Left lung (tissue), 10 donors: ENCODE measurements around the gene CREB5. TPM values are rescaled to one million over a fixed set of nuclear protein-coding genes. Genes with fewer than 3 reads are reported as not detected.

Experiments
- ATAC-seq: fragments of 200-7000 bp; cut with Tn5 transposase; one replicate; pipeline ENCODE4 v1.9.1; 2020; ENCODE audit warnings: moderate library complexity
- DNase-seq, 4 donors: peaks; one replicate each; pipeline ENCODE4 v3.0.0-alpha.2; 2013 to 2020
- H3K27ac ChIP-seq, 2 donors: fragments of 200-600 bp; sonication (generic) in 1 of 2; one replicate each; pipeline versions ENCODE4 v1.5.0 to v1.8.0; 2020 to 2021
- H3K27me3 ChIP-seq, 2 donors: fragments of 200-600 bp; sonication (generic) in 1 of 2; one replicate each; pipeline versions ENCODE4 v1.5.0 to v1.8.0; 2020 to 2021
- H3K36me3 ChIP-seq, 2 donors: fragments of 200-600 bp; sonication (generic) in 1 of 2; one replicate each; pipeline versions ENCODE4 v1.5.0 to v1.8.0; 2020 to 2021
- H3K4me1 ChIP-seq, 2 donors: fragments of 200-600 bp; one replicate each; pipeline ENCODE4 v1.8.0; 2021
- H3K4me3 ChIP-seq, 2 donors: fragments of 200-600 bp; sonication (generic) in 1 of 2; one replicate each; pipeline versions ENCODE4 v1.5.0 to v1.8.0; 2020 to 2021; ENCODE audit warnings: mild to moderate bottlenecking in 1 of 2
- H3K9me3 ChIP-seq, 2 donors: fragments of 200-600 bp; sonication (generic) in 1 of 2; one replicate each; pipeline versions ENCODE4 v1.5.0 to v1.8.0; 2020 to 2021
- intact Hi-C, 2 donors: fragments of 100-400 bp; cut with DNase I; formaldehyde crosslinking; loops; one replicate each; pipeline versions ENCODE4 v1.11.2 to v1.14.2; 2022
- polyA plus RNA-seq, 6 donors: library from polyadenylated mRNA; unstranded; fragments of 120-200 nt; gene quantifications; one replicate each; pipeline ENCODE4 v1.2.1, GENCODE V29; 2013; ENCODE audit not compliant: insufficient read length in 6 of 6
- total RNA-seq, 2 donors: library from RNA; stranded (reverse); fragmentation: NEBNext Ultra II Directional; extraction: Animal tissue kit (Norgen Biotek cat#: 25700); gene quantifications; one replicate each; pipeline ENCODE4 v1.2.1, GENCODE V29; 2021
- TF ChIP-seq, protein P1 (sequence below), 2 donors: fragments of 200-600 bp; sonication (generic) in 1 of 2; IDR thresholded peaks; one replicate each; pipeline versions ENCODE4 v1.5.0 to v1.8.0; 2021; ENCODE audit warnings: antibody characterized with exemption in 2 of 2
- donor health status: DM: no; HTN: yes; CAD: no.
- donor health status: DM: no; HTN: no; CAD: no.

The CREB5 gene
- total and polyA plus RNA-seq, 8 donors, result 6.6 to 19.9 (median 15.7) TPM

DNA sequence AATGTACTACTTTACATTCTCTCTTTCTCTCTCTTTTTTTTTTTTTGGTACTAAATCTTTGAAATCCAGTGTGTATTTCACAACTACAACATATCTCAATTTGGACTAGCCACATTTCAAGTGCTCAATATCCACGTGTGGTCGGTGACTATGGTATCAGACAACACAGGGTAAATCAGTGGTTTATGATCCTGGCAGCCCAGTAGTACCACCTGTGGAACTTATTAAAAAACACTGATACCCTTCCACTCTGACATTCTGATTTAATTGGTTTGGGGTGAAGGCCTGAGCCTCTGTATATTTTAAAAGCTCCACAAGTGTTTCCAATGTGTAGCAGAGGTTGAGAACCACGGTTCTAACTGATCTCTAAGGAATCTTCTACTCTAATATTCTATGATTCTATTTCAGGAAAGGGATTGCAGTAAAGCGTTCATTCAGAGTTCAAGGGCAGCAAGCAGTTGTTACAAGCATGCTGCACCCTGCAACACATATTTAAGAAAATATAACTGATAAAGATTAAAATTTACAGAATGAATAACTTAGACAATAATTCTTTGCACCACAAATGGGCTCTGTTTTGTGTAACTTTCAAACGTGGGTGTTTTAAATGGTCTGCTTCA is 5.1 kb downstream of the CREB5 start:
- H3K27me3 ChIP-seq, result peaks cover 9 to 39% of the 10 kb centered on the region in 2 donors
- intact Hi-C loops, result no loop called here
- no peaks in the 10 kb centered on the region for H3K9me3 ChIP-seq
- ATAC-seq (no peak), DNase-seq (no peak)
- H3K27ac ChIP-seq, result no peak overlapping the region
- H3K4me1 ChIP-seq, result no peaks in the 10 kb centered on the region
- TF ChIP-seq, protein P1, sequence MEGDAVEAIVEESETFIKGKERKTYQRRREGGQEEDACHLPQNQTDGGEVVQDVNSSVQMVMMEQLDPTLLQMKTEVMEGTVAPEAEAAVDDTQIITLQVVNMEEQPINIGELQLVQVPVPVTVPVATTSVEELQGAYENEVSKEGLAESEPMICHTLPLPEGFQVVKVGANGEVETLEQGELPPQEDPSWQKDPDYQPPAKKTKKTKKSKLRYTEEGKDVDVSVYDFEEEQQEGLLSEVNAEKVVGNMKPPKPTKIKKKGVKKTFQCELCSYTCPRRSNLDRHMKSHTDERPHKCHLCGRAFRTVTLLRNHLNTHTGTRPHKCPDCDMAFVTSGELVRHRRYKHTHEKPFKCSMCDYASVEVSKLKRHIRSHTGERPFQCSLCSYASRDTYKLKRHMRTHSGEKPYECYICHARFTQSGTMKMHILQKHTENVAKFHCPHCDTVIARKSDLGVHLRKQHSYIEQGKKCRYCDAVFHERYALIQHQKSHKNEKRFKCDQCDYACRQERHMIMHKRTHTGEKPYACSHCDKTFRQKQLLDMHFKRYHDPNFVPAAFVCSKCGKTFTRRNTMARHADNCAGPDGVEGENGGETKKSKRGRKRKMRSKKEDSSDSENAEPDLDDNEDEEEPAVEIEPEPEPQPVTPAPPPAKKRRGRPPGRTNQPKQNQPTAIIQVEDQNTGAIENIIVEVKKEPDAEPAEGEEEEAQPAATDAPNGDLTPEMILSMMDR (IDR thresholded peaks at IDR 0.05), result no peak
- H3K4me3 ChIP-seq, result no peak overlapping the region
- H3K36me3 ChIP-seq, result no peaks in the 10 kb centered on the region

DNA sequence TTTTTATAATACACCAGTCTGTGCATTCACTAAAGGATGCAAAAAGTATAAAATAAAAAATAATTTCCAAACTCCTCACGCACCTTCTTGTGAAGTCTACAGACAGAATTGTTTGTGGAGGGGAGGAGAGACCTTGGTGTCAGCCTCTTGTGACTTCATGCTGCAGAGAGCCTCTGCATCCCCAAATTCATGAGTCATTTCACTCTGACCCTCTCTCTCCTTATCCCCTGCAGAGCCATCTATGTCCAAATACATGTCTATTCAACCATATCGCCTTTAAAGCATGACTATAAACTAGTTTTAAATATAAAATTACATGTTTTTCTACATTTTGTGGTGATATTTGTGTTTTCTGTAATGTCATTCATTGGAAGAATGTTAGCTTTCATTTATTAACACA is 6.0 kb downstream of the CREB5 start:
- TF ChIP-seq, protein P1 (IDR thresholded peaks at IDR 0.05), result no peak
- H3K27ac ChIP-seq, result no peak overlapping the region
- no peaks in the 10 kb centered on the region for H3K9me3 ChIP-seq
- H3K36me3 ChIP-seq, result no peaks in the 10 kb centered on the region
- no peaks in the 10 kb centered on the region for H3K4me1 ChIP-seq
- H3K27me3 ChIP-seq, result peaks cover 4 to 31% of the 10 kb centered on the region in 2 donors
- DNase-seq (no peak), ATAC-seq (no peak)
- no peak overlapping the region for H3K4me3 ChIP-seq
- intact Hi-C loops, result no loop called here

DNA sequence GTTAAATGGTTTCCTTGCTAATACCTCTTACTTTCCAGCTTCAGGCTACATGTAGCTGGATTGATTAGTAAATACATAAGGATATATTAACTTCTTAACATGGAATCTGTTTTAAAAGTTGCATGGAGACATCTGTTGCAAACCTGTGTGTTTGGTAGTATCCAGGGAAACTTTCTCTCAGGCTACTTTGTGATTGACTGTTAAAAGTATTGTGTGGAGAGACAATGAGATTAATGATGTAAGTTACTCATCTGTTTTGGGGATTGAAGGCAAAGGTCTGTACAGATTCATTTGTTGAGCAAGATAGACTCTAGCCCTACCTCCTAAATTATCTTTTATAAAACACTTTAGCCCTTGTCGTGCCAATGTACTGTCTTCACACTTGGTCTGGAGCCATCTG is 6.6 kb downstream of the CREB5 start:
- ATAC-seq (no peak), DNase-seq (no peak)
- H3K4me1 ChIP-seq, result no peaks in the 10 kb centered on the region
- H3K9me3 ChIP-seq, result no peaks in the 10 kb centered on the region
- H3K36me3 ChIP-seq, result no peaks in the 10 kb centered on the region
- intact Hi-C loops, result no loop called here
- no peak overlapping the region for H3K4me3 ChIP-seq
- H3K27me3 ChIP-seq, result peaks cover 0 to 24% of the 10 kb centered on the region in 2 donors
- H3K27ac ChIP-seq, result no peak overlapping the region
- TF ChIP-seq, protein P1 (IDR thresholded peaks at IDR 0.05), result no peak

DNA sequence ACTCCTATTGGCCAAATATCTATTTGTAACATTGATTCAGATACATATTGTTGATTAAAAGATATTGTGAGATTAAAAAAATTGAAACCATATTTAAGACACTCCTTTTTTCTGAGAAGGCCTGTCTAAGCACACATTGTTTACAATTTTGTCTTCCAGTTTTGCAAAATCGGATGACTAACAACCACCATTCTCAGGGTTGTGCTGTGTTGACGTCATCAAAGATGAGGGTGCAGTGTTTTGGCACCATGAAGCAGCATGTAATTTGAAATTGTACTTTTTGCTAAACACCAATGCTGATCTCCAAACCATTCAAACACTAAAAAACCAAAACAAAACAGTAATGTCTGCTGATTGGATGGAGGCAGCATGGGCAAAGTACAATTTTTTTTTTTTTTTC is 7.4 kb downstream of the CREB5 start:
- Histone ChIP-seq H3K4me1 (no peaks in the 10 kb centered on the region), H3K27me3 (peaks cover 0 to 17% of the 10 kb centered on the region in 2 donors), H3K4me3 (no peak overlapping the region), H3K27ac (no peak overlapping the region), H3K36me3 (no peaks in the 10 kb centered on the region), H3K9me3 (no peaks in the 10 kb centered on the region)
- no peak for DNase-seq
- ATAC-seq, result no peak
- intact Hi-C loops, result no loop called here
- TF ChIP-seq, protein P1 (IDR thresholded peaks at IDR 0.05), result no peak

DNA sequence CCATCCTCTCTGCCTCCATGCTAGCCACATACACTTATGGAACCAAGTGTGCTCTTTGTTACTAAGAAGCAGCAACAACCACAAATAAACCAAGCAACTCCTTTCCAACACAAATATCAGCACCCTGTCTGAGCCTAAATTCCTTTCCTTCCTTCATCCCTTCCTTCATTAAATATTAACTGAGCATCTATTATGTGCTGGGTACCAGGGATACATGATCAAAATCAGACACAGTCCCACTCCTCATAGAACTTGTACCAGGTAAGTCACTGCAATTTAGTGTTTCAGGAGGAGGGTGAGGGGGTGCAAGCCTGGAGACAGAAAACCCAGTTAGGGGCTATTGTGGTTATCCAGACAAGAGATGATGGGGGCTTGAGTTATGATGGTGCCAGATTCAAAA is 10.8 kb downstream of the CREB5 start:
- ATAC-seq (no peak), DNase-seq (no peak)
- H3K27me3 ChIP-seq, result no peaks in the 10 kb centered on the region
- no peaks in the 10 kb centered on the region for H3K36me3 ChIP-seq
- no peak overlapping the region for H3K4me3 ChIP-seq
- H3K4me1 ChIP-seq, result no peaks in the 10 kb centered on the region
- intact Hi-C loops, result no loop called here
- no peak overlapping the region for H3K27ac ChIP-seq
- TF ChIP-seq, protein P1 (IDR thresholded peaks at IDR 0.05), result no peak
- no peaks in the 10 kb centered on the region for H3K9me3 ChIP-seq
